ENCODE data around the gene SV2B. TPM values are rescaled to one million over a fixed set of nuclear protein-coding genes. Genes with fewer than 3 reads are reported as not detected.
A peak's percentile ranks its signal among the peaks of the same experiment; 100 is the strongest.

The SV2B gene
- total RNA-seq, 1 experiment from 2014 or later: not detected

- no peak for TF ChIP-seq TCF7L2 (IDR thresholded peaks at IDR 0.05; ENCODE audit: borderline replicate concordance, extremely low read depth, insufficient read depth, insufficient read length)
- TF ChIP-seq SRF (IDR thresholded peaks at IDR 0.05; ENCODE audit: low read depth): peak; percentile 75
- TF ChIP-seq, protein P1, sequence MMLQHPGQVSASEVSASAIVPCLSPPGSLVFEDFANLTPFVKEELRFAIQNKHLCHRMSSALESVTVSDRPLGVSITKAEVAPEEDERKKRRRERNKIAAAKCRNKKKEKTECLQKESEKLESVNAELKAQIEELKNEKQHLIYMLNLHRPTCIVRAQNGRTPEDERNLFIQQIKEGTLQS (IDR thresholded peaks at IDR 0.05): no peak
- TF ChIP-seq RAD21 (IDR thresholded peaks at IDR 0.05; ENCODE audit: low read depth): no peak
- intact Hi-C loops (cut with micrococcal nuclease): no loop called here
- no peak overlapping the region for H2AFZ ChIP-seq (ENCODE audit: low read depth, low read length, poor library complexity, severe bottlenecking)
- BruUV-seq (replicated peaks): no TSS peak
- no peaks in the 10 kb centered on the region for H3K9me2 ChIP-seq (ENCODE audit: insufficient read depth)
- POLR2A ChIA-PET: no interaction called here
- H3K36me3 ChIP-seq (ENCODE audit: control insufficient read depth in 1 of 2, insufficient read depth in 2 of 2, low read length in 2 of 2): no peaks in the 10 kb centered on the region
- no peaks in the 10 kb centered on the region for H3K79me2 ChIP-seq (ENCODE audit: insufficient read depth, low read length)
- H3K9me3 ChIP-seq (ENCODE audit: control insufficient read depth in 1 of 2, insufficient read depth in 1 of 2, low read depth in 1 of 2, low read length in 2 of 2): no peaks in the 10 kb centered on the region
- no peaks in the 10 kb centered on the region for H4K20me1 ChIP-seq (ENCODE audit: insufficient read depth)
- peaks cover 35% of the 10 kb centered on the region for H3K27me3 ChIP-seq (ENCODE audit: insufficient read depth, low read length)
- H3K4me2 ChIP-seq (ENCODE audit: low read length): no peak overlapping the region
- H3K4me1 ChIP-seq (ENCODE audit: control insufficient read depth in 1 of 2, insufficient read depth in 2 of 2, low read length in 2 of 2): no peaks in the 10 kb centered on the region
- ATAC-seq: peak; percentile 63; the same call in 1 of the 2 replicates
- no peak overlapping the region for H3K9ac ChIP-seq (ENCODE audit: low read length)
- no peak overlapping the region for H3K4me3 ChIP-seq (replicated peaks in 1 of 2; ENCODE audit: low read depth in 1 of 2, low read length in 2 of 2)
- no peak overlapping the region for H3K27ac ChIP-seq (ENCODE audit: low read depth, low read length)
- CTCF ChIA-PET: no interaction called here
- RAD21 ChIA-PET (ENCODE audit: low non-redundant PET in 1 of 2, low total read pairs in 2 of 2, uncharacterized antibody in 2 of 2, unreplicated experiment in 2 of 2): no interaction called here
- DNase-seq (ENCODE audit: low read depth, low spot score): no peak
Observed at GRCh38 chr15:91126080-91126479, 26.0 kb downstream of the SV2B start.

- H3K9ac ChIP-seq (ENCODE audit: low read length): no peak overlapping the region
- no peaks in the 10 kb centered on the region for H3K9me2 ChIP-seq (ENCODE audit: insufficient read depth)
- ATAC-seq: no peak
- H3K27me3 ChIP-seq (ENCODE audit: insufficient read depth, low read length): peaks cover 32% of the 10 kb centered on the region
- H3K27ac ChIP-seq (ENCODE audit: low read depth, low read length): no peak overlapping the region
- no peak overlapping the region for H3K4me3 ChIP-seq (replicated peaks in 1 of 2; ENCODE audit: low read depth in 1 of 2, low read length in 2 of 2)
- RAD21 ChIA-PET (ENCODE audit: low non-redundant PET in 1 of 2, low total read pairs in 2 of 2, uncharacterized antibody in 2 of 2, unreplicated experiment in 2 of 2): no interaction called here
- no peaks in the 10 kb centered on the region for H3K9me3 ChIP-seq (ENCODE audit: control insufficient read depth in 1 of 2, insufficient read depth in 1 of 2, low read depth in 1 of 2, low read length in 2 of 2)
- no peak overlapping the region for H2AFZ ChIP-seq (ENCODE audit: low read depth, low read length, poor library complexity, severe bottlenecking)
- H3K4me1 ChIP-seq (ENCODE audit: control insufficient read depth in 1 of 2, insufficient read depth in 2 of 2, low read length in 2 of 2): no peaks in the 10 kb centered on the region
- no peaks in the 10 kb centered on the region for H3K79me2 ChIP-seq (ENCODE audit: insufficient read depth, low read length)
- intact Hi-C loops (cut with micrococcal nuclease): no loop called here
- DNase-seq (ENCODE audit: low read depth, low spot score): no peak
- POLR2A ChIA-PET: no interaction called here
- H3K36me3 ChIP-seq (ENCODE audit: control insufficient read depth in 1 of 2, insufficient read depth in 2 of 2, low read length in 2 of 2): no peaks in the 10 kb centered on the region
- no peak overlapping the region for H3K4me2 ChIP-seq (ENCODE audit: low read length)
- BruUV-seq (replicated peaks): no TSS peak
- H4K20me1 ChIP-seq (ENCODE audit: insufficient read depth): no peaks in the 10 kb centered on the region
- CTCF ChIA-PET: no interaction called here
- TF ChIP-seq, protein P2, sequence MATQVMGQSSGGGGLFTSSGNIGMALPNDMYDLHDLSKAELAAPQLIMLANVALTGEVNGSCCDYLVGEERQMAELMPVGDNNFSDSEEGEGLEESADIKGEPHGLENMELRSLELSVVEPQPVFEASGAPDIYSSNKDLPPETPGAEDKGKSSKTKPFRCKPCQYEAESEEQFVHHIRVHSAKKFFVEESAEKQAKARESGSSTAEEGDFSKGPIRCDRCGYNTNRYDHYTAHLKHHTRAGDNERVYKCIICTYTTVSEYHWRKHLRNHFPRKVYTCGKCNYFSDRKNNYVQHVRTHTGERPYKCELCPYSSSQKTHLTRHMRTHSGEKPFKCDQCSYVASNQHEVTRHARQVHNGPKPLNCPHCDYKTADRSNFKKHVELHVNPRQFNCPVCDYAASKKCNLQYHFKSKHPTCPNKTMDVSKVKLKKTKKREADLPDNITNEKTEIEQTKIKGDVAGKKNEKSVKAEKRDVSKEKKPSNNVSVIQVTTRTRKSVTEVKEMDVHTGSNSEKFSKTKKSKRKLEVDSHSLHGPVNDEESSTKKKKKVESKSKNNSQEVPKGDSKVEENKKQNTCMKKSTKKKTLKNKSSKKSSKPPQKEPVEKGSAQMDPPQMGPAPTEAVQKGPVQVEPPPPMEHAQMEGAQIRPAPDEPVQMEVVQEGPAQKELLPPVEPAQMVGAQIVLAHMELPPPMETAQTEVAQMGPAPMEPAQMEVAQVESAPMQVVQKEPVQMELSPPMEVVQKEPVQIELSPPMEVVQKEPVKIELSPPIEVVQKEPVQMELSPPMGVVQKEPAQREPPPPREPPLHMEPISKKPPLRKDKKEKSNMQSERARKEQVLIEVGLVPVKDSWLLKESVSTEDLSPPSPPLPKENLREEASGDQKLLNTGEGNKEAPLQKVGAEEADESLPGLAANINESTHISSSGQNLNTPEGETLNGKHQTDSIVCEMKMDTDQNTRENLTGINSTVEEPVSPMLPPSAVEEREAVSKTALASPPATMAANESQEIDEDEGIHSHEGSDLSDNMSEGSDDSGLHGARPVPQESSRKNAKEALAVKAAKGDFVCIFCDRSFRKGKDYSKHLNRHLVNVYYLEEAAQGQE (IDR thresholded peaks at IDR 0.05; ENCODE audit: low read depth): no peak
- no peak for TF ChIP-seq SRF (IDR thresholded peaks at IDR 0.05; ENCODE audit: low read depth)
- no peak for TF ChIP-seq SP1 (IDR thresholded peaks at IDR 0.05; ENCODE audit: low read depth)
- TF ChIP-seq ELF1 (IDR thresholded peaks at IDR 0.05; ENCODE audit: borderline replicate concordance, low read depth): no peak
- no peak for TF ChIP-seq EZH2 (IDR thresholded peaks at IDR 0.05)
- TF ChIP-seq JUND (IDR thresholded peaks at IDR 0.05): no peak
- TF ChIP-seq ZNF274 (IDR thresholded peaks at IDR 0.05; ENCODE audit: low read depth, low read length): no peak
- TF ChIP-seq EGR1 (IDR thresholded peaks at IDR 0.05; ENCODE audit: low read depth): no peak
- no peak for TF ChIP-seq ZBTB33 (IDR thresholded peaks at IDR 0.05; ENCODE audit: extremely low read depth, insufficient replicate concordance, low read length)
- no peak for TF ChIP-seq CBX3 (IDR thresholded peaks at IDR 0.05; ENCODE audit: low read depth)
- no peak for TF ChIP-seq EZH2phosphoT487 (IDR thresholded peaks at IDR 0.05; ENCODE audit: borderline replicate concordance)
- TF ChIP-seq CEBPB (IDR thresholded peaks at IDR 0.05; ENCODE audit: low read depth): no peak
- TF ChIP-seq, protein P1 (IDR thresholded peaks at IDR 0.05): no peak
Observed at GRCh38 chr15:91127236-91127955, 27.3 kb downstream of the SV2B start.
